HG03354 (cell line): ENCODE measurements around the gene ZNF438.

Experiments
- ATAC-seq: cut with Tn5 transposase; IDR thresholded peaks from one replicate; pipeline ENCODE4 v1.9.1; 2021; ENCODE audit warnings: mild to moderate bottlenecking; ENCODE audit not compliant: unreplicated experiment, poor library complexity, severe bottlenecking

The ZNF438 gene

DNA sequence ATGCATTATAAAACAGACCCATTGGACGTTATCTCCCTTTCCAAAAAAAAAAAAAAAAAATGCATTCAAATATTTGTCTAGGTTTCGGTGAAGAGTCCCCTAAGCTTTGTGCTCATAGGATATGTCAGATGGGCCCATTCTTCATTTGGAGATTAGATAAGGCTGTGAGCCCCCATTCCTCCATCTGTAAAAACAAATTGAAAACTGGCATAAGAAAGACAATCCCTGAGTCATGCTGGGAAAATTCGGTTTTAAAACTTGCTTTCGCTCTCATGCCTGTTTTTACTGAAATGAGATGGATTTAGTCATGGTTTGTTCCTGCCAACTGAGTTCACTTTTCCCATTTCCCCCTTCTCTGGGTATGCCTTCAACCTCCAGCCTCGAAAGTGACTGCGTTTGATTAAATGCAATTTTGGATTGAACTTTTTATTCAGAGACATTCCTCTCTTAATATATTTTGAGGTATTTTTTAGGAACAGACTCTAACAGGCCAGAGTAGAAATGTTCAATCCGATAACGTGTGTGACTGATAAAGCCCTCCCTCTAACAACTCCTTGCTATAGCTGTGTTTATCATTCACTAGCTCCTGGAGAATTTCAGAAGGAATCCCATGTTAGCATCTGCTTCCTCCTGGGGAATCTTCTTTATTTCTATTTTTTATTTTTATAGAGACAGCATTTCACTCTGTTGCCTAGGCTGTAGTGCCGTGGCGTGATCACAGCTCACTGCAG, 211.2 kb downstream of the ZNF438 start:
- no peak for ATAC-seq

DNA sequence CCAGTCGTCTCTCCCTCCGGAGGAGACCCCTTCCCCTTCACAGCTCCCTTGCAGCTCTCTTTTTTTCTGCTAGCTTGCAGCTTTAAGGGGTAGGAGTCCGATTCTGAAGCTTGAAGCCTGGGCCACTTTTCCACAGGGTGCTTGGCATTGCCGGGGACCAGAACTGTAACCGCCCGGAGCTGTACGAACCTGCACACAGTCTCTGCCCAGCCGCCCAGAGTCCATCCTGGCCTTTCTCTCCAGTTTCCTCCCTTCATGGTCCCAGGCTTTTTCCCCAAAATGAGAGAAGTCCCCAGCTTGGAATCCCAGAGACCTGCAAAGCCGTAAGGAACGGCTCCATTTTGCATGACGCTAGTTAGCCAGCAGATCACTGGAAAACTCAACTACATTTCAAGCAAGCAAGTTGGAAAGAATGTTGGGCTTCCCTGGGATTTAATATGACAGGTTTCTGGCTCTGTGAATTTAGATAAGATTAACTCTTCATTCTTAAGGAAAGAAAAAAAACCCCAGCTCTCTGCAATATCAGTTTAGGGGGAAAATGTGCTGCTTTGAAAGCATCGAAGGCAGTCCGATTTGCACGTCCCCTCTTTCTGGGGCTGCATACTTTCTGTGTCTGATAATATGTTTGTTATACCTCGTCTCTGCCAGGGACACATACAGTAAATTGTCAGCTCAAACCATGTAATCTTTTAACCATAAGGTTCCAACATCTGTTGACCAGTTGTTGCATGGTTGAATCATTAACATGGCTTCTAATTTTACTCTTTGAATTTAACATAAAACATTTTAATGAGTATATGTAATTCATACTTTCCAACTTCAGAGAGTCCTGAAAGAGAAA, 212.1 kb downstream of the ZNF438 start:
- ATAC-seq = no peak

DNA sequence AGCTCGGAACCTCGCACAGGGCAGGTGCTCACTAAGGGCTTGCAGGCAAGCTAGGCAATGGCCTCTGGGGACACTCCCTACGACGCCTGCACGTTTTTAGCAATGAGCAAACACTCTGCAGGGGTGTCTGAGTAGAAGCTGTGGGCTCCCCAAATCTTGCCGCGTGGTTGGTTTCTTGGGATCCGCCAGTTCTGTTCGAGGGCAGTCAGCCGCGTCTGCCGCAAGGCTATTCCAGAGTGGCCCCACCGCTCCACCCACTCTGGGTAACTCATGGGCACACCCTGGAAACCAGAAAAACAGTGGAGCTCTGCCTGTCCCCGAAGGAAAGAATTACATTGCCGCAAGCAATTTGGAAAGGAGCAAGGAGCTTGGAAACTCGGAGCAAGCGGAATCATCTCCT, 212.8 kb downstream of the ZNF438 start:
- no peak for ATAC-seq

DNA sequence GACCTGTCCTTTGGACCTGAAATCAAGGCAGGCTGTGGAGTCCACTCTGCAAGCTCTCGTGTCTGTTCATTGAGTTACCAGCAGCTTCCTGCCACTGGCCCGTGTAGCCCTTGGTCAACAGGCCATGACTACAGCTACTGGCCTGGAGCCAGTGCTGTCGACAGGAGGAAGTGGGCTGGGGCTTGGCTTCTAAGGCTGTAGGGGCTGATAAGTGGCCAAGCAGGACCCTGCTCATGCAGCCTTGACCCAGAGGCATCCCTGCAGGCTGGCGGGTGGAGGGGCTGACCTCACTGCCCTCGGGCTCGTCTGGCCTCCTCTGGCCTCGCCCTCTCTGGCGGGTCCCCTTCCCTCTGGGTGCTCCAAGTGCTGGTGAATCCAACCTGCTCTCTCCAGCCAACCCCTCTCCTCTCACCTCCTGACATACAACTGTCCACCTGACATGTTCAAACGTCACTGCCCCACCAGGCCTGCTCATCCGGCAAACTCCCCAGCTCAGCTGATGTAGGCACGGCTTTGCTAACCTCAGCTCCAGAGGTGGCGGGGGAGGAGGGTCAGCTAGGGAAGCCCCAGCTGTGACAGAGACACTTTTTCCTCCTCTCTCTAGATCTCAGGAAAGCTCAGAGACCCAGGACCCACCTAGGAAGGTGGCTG, 213.5 kb downstream of the ZNF438 start:
- peak; percentile 65 for ATAC-seq

DNA sequence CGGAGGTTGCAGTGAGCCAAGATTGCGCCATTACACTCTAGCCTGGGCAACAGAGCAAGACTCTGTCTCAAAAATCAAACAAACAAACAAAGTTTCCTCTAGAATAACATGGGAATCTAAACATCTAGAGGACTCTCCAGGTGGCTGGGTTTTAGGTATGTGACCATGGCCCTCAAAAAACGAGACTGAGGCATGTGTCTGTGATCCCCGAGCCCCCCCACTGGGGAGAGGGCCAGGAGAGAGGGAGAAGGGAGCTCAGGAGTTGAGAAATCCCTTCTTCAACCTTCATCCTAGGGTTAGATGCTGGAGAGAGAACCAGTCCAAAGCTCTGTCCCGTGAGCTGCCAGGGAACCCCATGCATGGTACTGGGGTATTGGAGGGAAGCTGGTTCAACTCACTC, 214.1 kb downstream of the ZNF438 start:
- no peak for ATAC-seq

- ATAC-seq = no peak
These were observed 214.9 kb downstream of the ZNF438 start for GRCh38 chr10:30816820-30817171.

GRCh38 chr10:30816159-30816819, 215.4 kb downstream of the ZNF438 start:
- ATAC-seq = no peak

DNA sequence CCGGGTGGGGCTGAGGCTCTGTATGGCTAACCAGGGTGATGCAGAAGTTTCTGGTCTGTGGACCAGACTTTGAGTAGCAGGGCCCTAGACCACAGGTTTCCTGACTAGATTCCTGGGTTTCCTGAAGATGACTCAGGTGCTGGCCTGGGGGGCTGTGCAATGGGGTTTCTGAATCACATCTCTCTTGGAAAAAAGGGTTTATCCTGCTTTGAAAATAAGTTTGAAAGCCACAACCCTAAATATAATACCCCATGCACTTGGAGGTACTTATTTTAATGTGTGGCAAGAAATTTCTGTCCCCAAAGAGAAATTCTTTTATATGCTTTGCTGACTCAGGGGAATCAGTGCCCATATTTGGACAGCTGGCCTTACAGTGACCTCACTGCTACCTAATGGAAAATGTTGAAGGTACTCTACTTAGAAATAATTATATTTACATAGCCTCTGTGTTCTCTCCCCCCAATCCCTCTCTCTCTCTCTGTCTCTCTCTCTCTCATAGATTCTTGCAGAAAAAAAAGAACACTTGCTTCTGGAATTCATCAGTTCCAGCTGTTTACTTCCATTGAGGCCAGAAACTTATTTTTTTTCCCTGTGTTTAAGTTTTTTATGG, 217.7 kb downstream of the ZNF438 start:
- no peak for ATAC-seq

- no peak for ATAC-seq
These were observed 219.4 kb downstream of the ZNF438 start for GRCh38 chr10:30812018-30812851.

GRCh38 chr10:30811276-30812017, 220.2 kb downstream of the ZNF438 start:
- ATAC-seq = no peak

DNA sequence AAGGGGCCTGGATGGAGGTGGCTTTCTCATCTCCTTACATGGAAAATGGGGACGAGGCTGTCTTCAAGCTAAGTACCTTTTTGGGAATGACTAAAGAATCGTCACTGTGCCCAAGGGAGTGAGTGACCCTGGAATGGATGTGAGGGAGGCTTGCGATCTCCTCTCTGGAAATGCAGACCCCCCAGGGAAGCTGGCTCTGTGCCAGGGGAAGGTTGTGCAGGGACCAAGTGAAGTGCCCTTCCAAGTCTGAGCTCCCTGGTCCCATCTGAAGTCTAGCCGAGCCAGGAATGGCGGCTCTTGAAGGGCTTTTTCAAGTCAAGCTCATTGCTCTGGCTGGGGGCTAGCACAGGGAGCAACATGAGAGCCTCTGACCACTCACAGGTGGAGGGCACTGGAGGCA, 221.2 kb downstream of the ZNF438 start:
- no peak for ATAC-seq

GRCh38 chr10:30806850-30807249, 224.8 kb downstream of the ZNF438 start:
- no peak for ATAC-seq

- no peak for ATAC-seq
These were observed 226.6 kb downstream of the ZNF438 start for GRCh38 chr10:30805061-30805460.

- ATAC-seq = no peak
These were observed 227.1 kb downstream of the ZNF438 start for GRCh38 chr10:30804478-30805055.

GRCh38 chr10:30803892-30804322, 227.8 kb downstream of the ZNF438 start:
- no peak for ATAC-seq

DNA sequence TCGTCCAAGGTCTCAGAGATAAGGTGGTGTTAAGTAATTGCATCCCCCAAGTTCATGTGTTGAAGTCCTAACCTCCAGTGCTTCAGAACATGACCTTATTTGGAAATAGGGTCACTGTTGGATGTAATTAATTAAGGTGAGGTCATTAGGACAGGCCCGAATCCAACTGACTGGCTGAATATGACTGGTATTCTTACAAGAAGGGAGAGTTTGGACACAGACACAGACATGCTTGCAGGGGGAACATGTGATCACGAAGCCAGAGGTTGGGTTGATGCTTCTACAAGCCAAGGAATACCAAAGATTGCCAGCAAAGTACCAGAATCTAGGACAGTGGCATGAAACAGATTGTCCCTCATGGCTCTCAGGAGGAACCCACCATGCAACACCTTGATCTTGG, 228.6 kb downstream of the ZNF438 start:
- ATAC-seq = no peak

DNA sequence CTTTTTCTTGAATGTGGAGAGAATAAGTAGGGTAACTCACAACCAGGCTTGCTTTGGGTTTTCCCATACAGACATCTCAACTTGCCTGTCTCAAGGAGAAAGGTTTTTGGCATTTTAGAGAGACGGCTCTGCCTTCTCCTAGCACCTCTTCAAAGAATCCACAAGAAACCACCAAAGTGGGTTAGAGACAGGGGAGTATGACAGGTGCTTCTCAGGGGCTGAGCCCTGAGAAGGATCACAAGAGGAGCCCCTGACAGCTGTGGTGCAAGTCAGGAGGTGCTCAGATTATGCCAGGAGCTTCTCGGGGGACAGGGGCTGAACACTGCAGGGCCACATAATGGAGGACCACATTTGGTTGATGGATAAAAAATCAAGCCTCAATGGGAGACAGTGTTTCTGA, 231.3 kb downstream of the ZNF438 start:
- no peak for ATAC-seq

- no peak for ATAC-seq
These were observed 232.9 kb downstream of the ZNF438 start for GRCh38 chr10:30798646-30799185.
